Liver (tissue), 9 donors: ENCODE results near the gene ELL3. TPM values are rescaled to one million over a fixed set of nuclear protein-coding genes. Genes with fewer than 3 reads are reported as not detected.
A peak's percentile ranks its signal among the peaks of the same experiment; 100 is the strongest.

Source experiments
- DNase-seq: peaks from one replicate; pipeline ENCODE4 v3.0.0-alpha.2; 2017; ENCODE audit warnings: low spot score
- H3K27ac ChIP-seq, 2 donors: one replicate each; pipeline ENCODE4 v1.7.0; 2013; ENCODE audit warnings: inconsistent platforms in 2 of 2, low read length in 2 of 2, control low read depth in 1 of 2, low read depth in 1 of 2, mild to moderate bottlenecking in 1 of 2
- H3K27me3 ChIP-seq, 4 donors: one replicate each; pipeline versions ENCODE4 v1.6.1 to v1.7.0; 2013; ENCODE audit warnings: low read length in 3 of 4, inconsistent platforms in 1 of 4, mild to moderate bottlenecking in 1 of 4, moderate library complexity in 1 of 4; ENCODE audit not compliant: control insufficient read depth in 4 of 4, insufficient read depth in 4 of 4
- H3K36me3 ChIP-seq, 4 donors: one replicate each; pipeline versions ENCODE4 v1.6.1 to v1.7.0; 2013; ENCODE audit warnings: low read length in 3 of 4, mild to moderate bottlenecking in 3 of 4, low read depth in 1 of 4, moderate library complexity in 1 of 4; ENCODE audit not compliant: control insufficient read depth in 4 of 4, insufficient read depth in 3 of 4
- H3K4me1 ChIP-seq, 4 donors: one replicate each; pipeline versions ENCODE4 v1.6.1 to v1.7.0; 2013; ENCODE audit warnings: low read length in 3 of 4, mild to moderate bottlenecking in 3 of 4, moderate library complexity in 1 of 4; ENCODE audit not compliant: control insufficient read depth in 4 of 4, insufficient read depth in 4 of 4
- H3K4me3 ChIP-seq, 3 donors: one replicate each; pipeline versions ENCODE4 v1.6.1 to v1.7.0; 2013; ENCODE audit warnings: low read length in 3 of 3, control low read depth in 1 of 3, low read depth in 1 of 3, mild to moderate bottlenecking in 1 of 3
- H3K9ac ChIP-seq, 2 donors: one replicate each; pipeline ENCODE4 v1.7.0; 2013; ENCODE audit warnings: low read length in 2 of 2, mild to moderate bottlenecking in 2 of 2, moderate library complexity in 2 of 2, control low read depth in 1 of 2, low read depth in 1 of 2
- H3K9me3 ChIP-seq, 4 donors: one replicate each; pipeline versions ENCODE4 v1.6.1 to v1.7.0; 2013; ENCODE audit warnings: low read length in 3 of 4; ENCODE audit not compliant: control insufficient read depth in 4 of 4
- ATF3 ChIP-seq: IDR thresholded peaks from 2 replicates; pipeline ENCODE4 v1.6.1; 2016; ENCODE audit warnings: antibody characterized with exemption
- CTCF ChIP-seq: fragments of 150-350 bp; IDR thresholded peaks from 2 replicates; pipeline ENCODE4 v1.5.1; 2017; ENCODE audit warnings: improper control_type of control experiment, low read depth, low read length; ENCODE audit not compliant: missing input control
- EGR1 ChIP-seq, 2 donors: IDR thresholded peaks; 2 replicates each; pipeline ENCODE4 v1.6.1; 2016 to 2018; ENCODE audit warnings: antibody characterized with exemption in 2 of 2, low read depth in 2 of 2
- FOXA1 ChIP-seq: IDR thresholded peaks from 2 replicates; pipeline ENCODE4 v1.6.1; 2016; ENCODE audit warnings: antibody characterized with exemption
- FOXA2 ChIP-seq: IDR thresholded peaks from 2 replicates; pipeline ENCODE4 v1.6.1; 2016; ENCODE audit warnings: antibody characterized with exemption
- GABPA ChIP-seq, 2 donors: IDR thresholded peaks in 1 of 2; conservative IDR thresholded peaks in 1 of 2; 2 replicates each; pipeline ENCODE4 v1.6.1; 2016; ENCODE audit warnings: antibody characterized with exemption in 2 of 2, mild to moderate bottlenecking in 1 of 2, moderate library complexity in 1 of 2
- HNF4A ChIP-seq, 2 donors: conservative IDR thresholded peaks; 2 replicates each; pipeline ENCODE4 v1.6.1; 2016; ENCODE audit warnings: antibody characterized with exemption in 2 of 2, mild to moderate bottlenecking in 2 of 2
- HNF4G ChIP-seq: IDR thresholded peaks from 2 replicates; pipeline ENCODE4 v1.6.1; 2016; ENCODE audit warnings: antibody characterized with exemption
- JUND ChIP-seq, 2 donors: IDR thresholded peaks; 2 replicates each; pipeline ENCODE4 v1.6.1; 2016; ENCODE audit warnings: antibody characterized with exemption in 2 of 2
- MAX ChIP-seq: IDR thresholded peaks from 2 replicates; pipeline ENCODE4 v1.6.1; 2016; ENCODE audit warnings: antibody characterized with exemption
- NR2F2 ChIP-seq: IDR thresholded peaks from 2 replicates; pipeline ENCODE4 v1.6.1; 2016; ENCODE audit warnings: antibody characterized with exemption
- RAD21 ChIP-seq, 2 donors: IDR thresholded peaks; 2 replicates each; pipeline ENCODE4 v1.6.1; 2016; ENCODE audit warnings: antibody characterized with exemption in 2 of 2, mild to moderate bottlenecking in 2 of 2
- REST ChIP-seq: IDR thresholded peaks from 2 replicates; pipeline ENCODE4 v1.6.1; 2016; ENCODE audit warnings: antibody characterized with exemption, mild to moderate bottlenecking
- RXRA ChIP-seq, 2 donors: IDR thresholded peaks; 2 replicates each; pipeline ENCODE4 v1.6.1; 2017 to 2018; ENCODE audit warnings: antibody characterized with exemption in 2 of 2, mild to moderate bottlenecking in 1 of 2
- SP1 ChIP-seq: IDR thresholded peaks from 2 replicates; pipeline ENCODE4 v1.6.1; 2018; ENCODE audit warnings: antibody characterized with exemption, mild to moderate bottlenecking
- TAF1 ChIP-seq: conservative IDR thresholded peaks from 2 replicates; pipeline ENCODE4 v1.6.1; 2016; ENCODE audit warnings: antibody characterized with exemption, mild to moderate bottlenecking
- YY1 ChIP-seq: IDR thresholded peaks from 2 replicates; pipeline ENCODE4 v1.6.1; 2016; ENCODE audit warnings: antibody characterized with exemption, mild to moderate bottlenecking
- ZBTB33 ChIP-seq: IDR thresholded peaks from 2 replicates; pipeline ENCODE4 v1.6.1; 2016; ENCODE audit warnings: antibody characterized with exemption
- WGBS: extraction: QIAGEN DNeasy Blood & Tissue Kit; methylation state at CpG from one replicate; pipeline ENCODE4 v1.1.7; 2013; 5-methylcytosine and 5-hydroxymethylcytosine counted together
- polyA plus RNA-seq, 2 donors: library from polyadenylated mRNA; stranded (reverse) in 1 of 2; unstranded in 1 of 2; fragments of 200-250 nt in 1 of 2; fragments of >200 nt in 1 of 2; fragmentation: Nextera tagmentation in 1 of 2; extraction: Ambion mirVana in 1 of 2; gene quantifications; one replicate each; pipeline versions ENCODE4 v1.2.1 to v1.2.3, GENCODE V29; 2013 to 2015
- total RNA-seq, 2 donors: library from RNA; depleted of rRNA; stranded (reverse); fragments of >200 nt; gene quantifications; one replicate each; pipeline ENCODE4 v1.2.3, GENCODE V29; 2014
- donor health status: healthy.
- donor health status: healthy.
- donor health status: healthy.
- donor health status: healthy.
- donor health status: healthy.

ELL3 gene
- total and polyA plus RNA-seq, 4 donors: 0.74 to 1.4 (median 0.90) TPM

- H3K9ac ChIP-seq: no peak overlapping the region
- H3K9me3 ChIP-seq: no peaks in the 10 kb centered on the region
- H3K4me3 ChIP-seq: no peak overlapping the region
- WGBS: 90% methylated on average over 16 of the region's 16 CpGs
- H3K27ac ChIP-seq: peak overlapping the region; percentile 95 to 98
- H3K27me3 ChIP-seq: no peaks in the 10 kb centered on the region
- DNase-seq: no peak
- TF ChIP-seq ATF3 (no peak), REST (no peak), YY1 (no peak), GABPA (IDR thresholded peaks at IDR 0.05 in 1 of 2, conservative IDR thresholded peaks at IDR 0.05 in 1 of 2) (no peak), FOXA2 (no peak), TAF1 (no peak), EGR1 (IDR thresholded peaks at IDR 0.05; ENCODE audit: low read depth in 2 of 2) (no peak), ZBTB33 (no peak), RAD21 (IDR thresholded peaks at IDR 0.05) (no peak), MAX (no peak), SP1 (no peak), NR2F2 (no peak), HNF4G (no peak), JUND (IDR thresholded peaks at IDR 0.05) (no peak), FOXA1 (no peak), RXRA (IDR thresholded peaks at IDR 0.05) (no peak), HNF4A (conservative IDR thresholded peaks at IDR 0.05) (no peak), CTCF (no peak)
- peaks cover 3 to 27% (median 16%) of the 10 kb centered on the region in 4 donors for H3K36me3 ChIP-seq
- peaks cover 3 to 12% (median 7%) of the 10 kb centered on the region in 4 donors for H3K4me1 ChIP-seq
Measured at GRCh38 chr15:43799209-43799944, 22.6 kb upstream of the ELL3 start.
